K562 (cell line): ENCODE data around the gene VWA7. TPM values are rescaled to one million over a fixed set of nuclear protein-coding genes. Genes with fewer than 3 reads are reported as not detected.

Experiments
- ARID1B ChIP-seq: fragments of 450-650 bp; IDR thresholded peaks from 2 replicates; pipeline ENCODE4 v1.6.1; 2016; ENCODE audit warnings: antibody characterized with exemption, mild to moderate bottlenecking, inconsistent platforms
- COPS2 ChIP-seq: fragments of 450-650 bp; conservative IDR thresholded peaks from 2 replicates; pipeline ENCODE4 v1.6.1; 2016; ENCODE audit warnings: mild to moderate bottlenecking, moderate library complexity
- DIDO1 ChIP-seq: fragments of 450-650 bp; IDR thresholded peaks from 2 replicates; pipeline ENCODE4 v1.6.1; 2016; ENCODE audit warnings: low read depth, missing biosample characterization, missing genetic modification characterization
- ETS1 ChIP-seq: conservative IDR thresholded peaks from 2 replicates; pipeline ENCODE4 v1.6.1; 2011; ENCODE audit warnings: low read depth, mild to moderate bottlenecking, low read length; ENCODE audit not compliant: control insufficient read depth
- FIP1L1 ChIP-seq: fragments of 200-400 bp; formaldehyde crosslinking; IDR thresholded peaks from 2 replicates; pipeline ENCODE4 v1.6.1; 2018; ENCODE audit warnings: mild to moderate bottlenecking, low read depth, low read length; ENCODE audit not compliant: poor library complexity, severe bottlenecking
- FOXJ2 ChIP-seq: fragments of 200-800 bp; sonication (Bioruptor generic); IDR thresholded peaks from 2 replicates; pipeline ENCODE4 v1.6.1; 2016; ENCODE audit warnings: missing genetic modification characterization, missing compliant biosample characterization
- HIVEP1 ChIP-seq: fragments of 250-450 bp; sonication (Bioruptor Pico); IDR thresholded peaks from 2 replicates; pipeline ENCODE4 v1.4.0; 2020; ENCODE audit warnings: mild to moderate bottlenecking
- MAZ ChIP-seq, 2 experiments: fragments of 450-650 bp in 1 of 2; sonication (generic) in 1 of 2; formaldehyde crosslinking; IDR thresholded peaks in 1 of 2; conservative IDR thresholded peaks in 1 of 2; 2 replicates each; pipeline versions ENCODE4 v1.4.0 to v1.5.0; 2020; ENCODE audit warnings: mild to moderate bottlenecking in 1 of 2, missing genetic modification reagents in 1 of 2
- MYBL2 ChIP-seq, 2 experiments: fragments of 450-650 bp in 1 of 2; sonication (generic) in 1 of 2; formaldehyde crosslinking in 1 of 2; IDR thresholded peaks; 2 replicates each; pipeline versions ENCODE4 v1.6.1 to v1.8.1; 2017 to 2022; ENCODE audit warnings: borderline replicate concordance in 1 of 2, inconsistent platforms in 1 of 2, low read depth in 1 of 2, mild to moderate bottlenecking in 1 of 2, missing genetic modification reagents in 1 of 2, moderate library complexity in 1 of 2
- POLR2AphosphoS2 ChIP-seq: IDR thresholded peaks from 2 replicates; pipeline ENCODE4 v1.6.1; 2012; ENCODE audit warnings: low read length, improper control_type of control experiment
- SAP30 ChIP-seq: fragments of 200-600 bp; sonication (generic); IDR thresholded peaks from 2 replicates; pipeline ENCODE4 v1.6.1; 2012; ENCODE audit warnings: borderline replicate concordance, low read depth, mild to moderate bottlenecking, moderate library complexity, low read length, control low read depth, inconsistent platforms; ENCODE audit not compliant: insufficient read depth, poor library complexity, severe bottlenecking
- SMARCE1 ChIP-seq: fragments of 450-650 bp; IDR thresholded peaks from 2 replicates; pipeline ENCODE4 v1.7.1; 2016; ENCODE audit warnings: mild to moderate bottlenecking
- SMC3 ChIP-seq: conservative IDR thresholded peaks from 2 replicates; pipeline ENCODE4 v1.6.1; 2011; ENCODE audit warnings: low read depth, low read length, improper control_type of control experiment; ENCODE audit not compliant: insufficient read depth
- SP1 ChIP-seq: sonication (generic); formaldehyde crosslinking; IDR thresholded peaks from 2 replicates; pipeline ENCODE4 v1.8.1; 2022; ENCODE audit warnings: mild to moderate bottlenecking, missing genetic modification reagents
- SREBF1 ChIP-seq: fragments of 150-350 bp; IDR thresholded peaks from 2 replicates; pipeline ENCODE4 v1.6.1; 2014; ENCODE audit warnings: antibody characterized with exemption, low read depth, low read length, borderline replicate concordance
- ZBTB1 ChIP-seq: sonication (generic); formaldehyde crosslinking; IDR thresholded peaks from 2 replicates; pipeline ENCODE4 v1.8.1; 2023; ENCODE audit warnings: missing genetic modification reagents, low read depth, mild to moderate bottlenecking, borderline replicate concordance
- ZBTB12 ChIP-seq: fragments of 250-450 bp; sonication (Bioruptor Pico); IDR thresholded peaks from 2 replicates; pipeline ENCODE4 v1.4.0; 2020
- ZBTB2 ChIP-seq: fragments of 450-650 bp; IDR thresholded peaks from 2 replicates; pipeline ENCODE4 v1.6.1; 2016; ENCODE audit warnings: antibody characterized with exemption
- ZBTB8A ChIP-seq: fragments of 450-650 bp; IDR thresholded peaks from 2 replicates; pipeline ENCODE4 v1.6.1; 2018; ENCODE audit warnings: mild to moderate bottlenecking, moderate library complexity; ENCODE audit not compliant: partially characterized antibody
- ZEB2 ChIP-seq: fragments of 450-650 bp; IDR thresholded peaks from 2 replicates; pipeline ENCODE4 v1.6.1; 2016
- ZNF143 ChIP-seq: sonication (generic); formaldehyde crosslinking; IDR thresholded peaks from 2 replicates; pipeline ENCODE4 v1.9.0; 2022; ENCODE audit warnings: mild to moderate bottlenecking, missing genetic modification reagents
- ZNF668 ChIP-seq: fragments of 250-450 bp; sonication (Bioruptor Pico); IDR thresholded peaks from 2 replicates; pipeline ENCODE4 v1.8.0; 2022; ENCODE audit warnings: mild to moderate bottlenecking, inconsistent platforms
- ZNF830 ChIP-seq: fragments of 250-450 bp; sonication (Bioruptor Pico); IDR thresholded peaks from 2 replicates; pipeline ENCODE4 v1.5.0; 2021; ENCODE audit warnings: mild to moderate bottlenecking
- polyA plus RNA-seq, 8 experiments: library from polyadenylated mRNA; depleted of rRNA in 4 of 8; stranded (reverse) in 5 of 8; unstranded in 3 of 8; fragments of >200 nt; fragmentation: Nextera tagmentation in 2 of 8; fragmentation: Illumina TruSeq in 1 of 8; extraction: Ambion mirVana in 2 of 8; extraction: Trizol in 1 of 8; gene quantifications; 2 replicates each; pipeline versions ENCODE4 v1.2.1 to v1.2.3, GENCODE V29; 2011 to 2014; ENCODE audit warnings: inconsistent platforms in 1 of 8, missing spikeins in 1 of 8
- total RNA-seq, 7 experiments: library from RNA; depleted of rRNA in 6 of 7; stranded (reverse); fragments of >200 nt in 6 of 7; fragmentation: Illumina TruSeq in 2 of 7; extraction: Trizol in 2 of 7; gene quantifications; 2 replicates each; pipeline versions ENCODE4 v1.2.1 to v1.2.3, GENCODE V29; 2011 to 2021; ENCODE audit warnings: low replicate concordance in 1 of 7

The VWA7 gene
- total and polyA plus RNA-seq, 9 of the 15 experiments (the other 6 are each of a cell fraction or from before 2014, with no cell fraction given) = 0.18 to 2.9 (median 0.95) TPM

GRCh38 chr6:31736021-31736767 lies 40.9 kb downstream of the VWA7 start, which contains the start of gene CLIC1 (continued):
- TF ChIP-seq ZBTB1 (CRISPR knock-in tag) (no peak), ZBTB2 (0 out of 2 replicates have a peak, but pooled peaks have one; percentile 16), POLR2AphosphoS2 (peak; percentile 96), ZNF143 (CRISPR knock-in tag) (no peak), ZNF830 (peak; percentile 51; the same call in 1 of the 2 replicates), ETS1 (no peak), FOXJ2 (tag) (no peak), FIP1L1 (no peak), SP1 (CRISPR knock-in tag) (peak; percentile 88; the same call in 1 of the 2 replicates), HIVEP1 (CRISPR knock-in tag) (peak; percentile 92), ZBTB8A (no peak), ZEB2 (no peak), SAP30 (peak; percentile 78), SMC3 (peak; percentile 25; the same call in 1 of the 2 replicates), DIDO1 (tag) (no peak), MAZ (CRISPR knock-in tag; conservative IDR thresholded peaks at IDR 0.05 in 1 of 2, IDR thresholded peaks at IDR 0.05 in 1 of 2) (peak; percentile 96 to 100), ARID1B (no peak), ZNF668 (no peak), COPS2 (no peak), MYBL2 (IDR thresholded peaks at IDR 0.05; ENCODE audit: low read depth) (no peak), MYBL2 (CRISPR knock-in tag; IDR thresholded peaks at IDR 0.05; ENCODE audit: borderline replicate concordance) (no peak), ZBTB12 (CRISPR knock-in tag) (no peak), SMARCE1 (no peak), SREBF1 (no peak)
